Measurements from ENCODE around the gene ZNF397. TPM values are rescaled to one million over a fixed set of nuclear protein-coding genes. Genes with fewer than 3 reads are reported as not detected.

ZNF397 gene
- total RNA-seq, 3 donors from 2014 or later (not counting 1 experiment from before 2014, with no cell fraction given), result 8.7 to 15.6 (median 13.9) TPM

GRCh38 chr18:35306588-35307250, 65.9 kb downstream of the ZNF397 start:
- DNase-seq (no peak), ATAC-seq (no peak)
- H3K27ac Mint-ChIP-seq, result no peak overlapping the region
- peaks cover 69% of the 10 kb centered on the region for H3K36me3 Mint-ChIP-seq
- peaks cover 7 to 29% of the 10 kb centered on the region in 2 donors for H3K9me3 Mint-ChIP-seq
- peaks cover 47% of the 10 kb centered on the region for H3K9me3 ChIP-seq (ENCODE audit: control insufficient read depth, insufficient read depth, low read length)
- WGBS (ENCODE audit: insufficient coverage), result 100% methylated on average over 1 of the region's 5 CpGs
- intact Hi-C loops (cut with micrococcal nuclease), result no loop called here
- peaks cover 29% of the 10 kb centered on the region for H3K36me3 ChIP-seq (ENCODE audit: control insufficient read depth, insufficient read depth, low read length)
- H3K4me3 Mint-ChIP-seq, result no peak overlapping the region
- H3K4me1 Mint-ChIP-seq, result peaks cover 0 to 5% of the 10 kb centered on the region in 2 donors
- H3K27ac ChIP-seq (ENCODE audit: low read length), result no peak overlapping the region
- H3K4me3 ChIP-seq (ENCODE audit: low read length), result no peak overlapping the region
- no peaks in the 10 kb centered on the region for H3K4me1 ChIP-seq (ENCODE audit: control insufficient read depth, insufficient read depth, low read length)
- H3K27me3 Mint-ChIP-seq (ENCODE audit: low read depth in 2 of 2), result no peaks in the 10 kb centered on the region
- no peak for TF ChIP-seq CTCF (IDR thresholded peaks at IDR 0.05)
- no peaks in the 10 kb centered on the region for H3K27me3 ChIP-seq (ENCODE audit: control insufficient read depth, insufficient read depth, low read length)

Other genes starting within 250 kb of the ZNF397 start
- 100 to 1,000 TPM; 159 to 283 (median 207) TPM for gene MAPRE2, start 199.6 kb upstream of the ZNF397 start, total RNA-seq
- gene ZSCAN30, start 49.2 kb downstream of the ZNF397 start, total RNA-seq, result 10 to 100 TPM; 15.4 to 21.0 (median 16.4) TPM
- gene ZNF24, start 103.4 kb downstream of the ZNF397 start, total RNA-seq, result 10 to 100 TPM; 50.4 to 63.9 (median 58.2) TPM
- gene ZNF396, start 136.3 kb downstream of the ZNF397 start, total RNA-seq, result 1 to 10 TPM; 1.2 to 1.7 (median 1.2) TPM